PC-9 (cell line): ENCODE measurements around the gene DNM3. TPM values are rescaled to one million over a fixed set of nuclear protein-coding genes. Genes with fewer than 3 reads are reported as not detected.

Experiments
- BruUV-seq: library from RNA; stranded (reverse); fragments of 400-500 nt; replicated peaks from 2 replicates; lab custom pipeline; 2021; lab: Mats Ljungman, UMichigan
- CTCF ChIA-PET: fragments of 300-600 bp; sonication (Branson Sonifier 250); formaldehyde crosslinking; loops from one replicate; lab custom pipeline; 2022; ENCODE audit warnings: antibody characterized with exemption; lab: Charles Lee
- POLR2A ChIA-PET: fragments of 300-600 bp; sonication (Branson Sonifier 250); formaldehyde crosslinking; loops from one replicate; lab custom pipeline; 2022; ENCODE audit warnings: antibody characterized with exemption; ENCODE audit not compliant: unreplicated experiment; lab: Charles Lee
- DNase-seq, 2 experiments: peaks; one replicate each; pipeline versions ENCODE4 v3.0.0 to v3.0.0-alpha.2; 2015 to 2022; ENCODE audit warnings: mixed read lengths in 1 of 2
- H2AFZ ChIP-seq: fragments of 200-600 bp; sonication (generic); 2 replicates; pipeline ENCODE4 v1.8.1; 2017; ENCODE audit warnings: antibody characterized with exemption
- H3F3A ChIP-seq: fragments of 200-600 bp; sonication (generic); 2 replicates; pipeline ENCODE4 v1.8.1; 2017; ENCODE audit warnings: antibody characterized with exemption, mild to moderate bottlenecking, low read depth; ENCODE audit not compliant: insufficient read depth
- H3K27ac ChIP-seq: fragments of 200-600 bp; sonication (generic); 2 replicates; pipeline ENCODE4 v1.6.1; 2016; ENCODE audit warnings: mixed run types
- H3K27me3 ChIP-seq: fragments of 200-600 bp; sonication (generic); 2 replicates; pipeline ENCODE4 v1.6.1; 2016; ENCODE audit warnings: low read depth, mixed run types; ENCODE audit not compliant: insufficient read depth
- H3K36me3 ChIP-seq: fragments of 200-600 bp; sonication (generic); 2 replicates; pipeline ENCODE4 v1.6.1; 2016; ENCODE audit warnings: low read depth, mixed run types
- H3K4me1 ChIP-seq: fragments of 200-600 bp; sonication (generic); replicated peaks from 2 replicates; pipeline ENCODE4 v1.6.1; 2016; ENCODE audit warnings: mixed run types; ENCODE audit not compliant: insufficient read depth
- H3K4me2 ChIP-seq: fragments of 200-600 bp; sonication (generic); 2 replicates; pipeline ENCODE4 v1.6.1; 2017; ENCODE audit warnings: mixed run types
- H3K4me3 ChIP-seq: fragments of 200-600 bp; sonication (generic); 2 replicates; pipeline ENCODE4 v1.6.1; 2016; ENCODE audit warnings: mixed run types
- H3K79me2 ChIP-seq: fragments of 200-600 bp; sonication (generic); 2 replicates; pipeline ENCODE4 v1.6.1; 2017; ENCODE audit warnings: low read depth, mixed run types
- H3K9me2 ChIP-seq: fragments of 200-600 bp; sonication (generic); 2 replicates; pipeline ENCODE4 v1.8.1; 2017; ENCODE audit warnings: mild to moderate bottlenecking; ENCODE audit not compliant: insufficient read depth
- H3K9me3 ChIP-seq: fragments of 200-600 bp; sonication (generic); 2 replicates; pipeline ENCODE4 v1.8.1; 2016; ENCODE audit warnings: low read depth; ENCODE audit not compliant: insufficient read depth
- H4K20me1 ChIP-seq: fragments of 200-600 bp; sonication (generic); 2 replicates; pipeline ENCODE4 v1.8.1; 2017; ENCODE audit not compliant: insufficient read depth
- CTCF ChIP-seq: fragments of 200-600 bp; sonication (generic); conservative IDR thresholded peaks from 2 replicates; pipeline ENCODE4 v1.6.1; 2017; ENCODE audit warnings: mixed run types, antibody characterized with exemption, mild to moderate bottlenecking, moderate library complexity
- EZH2 ChIP-seq: fragments of 200-600 bp; sonication (generic); IDR thresholded peaks from 2 replicates; pipeline ENCODE4 v1.8.0; 2017; ENCODE audit warnings: antibody characterized with exemption, low read depth
- intact Hi-C: fragments of 100-400 bp; cut with micrococcal nuclease; formaldehyde crosslinking; loops from one replicate; pipeline ENCODE4 v1.10.0; 2022; ENCODE audit not compliant: unreplicated experiment
- total RNA-seq: library from RNA; stranded (reverse); gene quantifications from 2 replicates; pipeline ENCODE4 v1.2.3, GENCODE V29; 2021

The DNM3 gene
- total RNA-seq, 1 experiment from 2014 or later, result 1.7 TPM

DNA sequence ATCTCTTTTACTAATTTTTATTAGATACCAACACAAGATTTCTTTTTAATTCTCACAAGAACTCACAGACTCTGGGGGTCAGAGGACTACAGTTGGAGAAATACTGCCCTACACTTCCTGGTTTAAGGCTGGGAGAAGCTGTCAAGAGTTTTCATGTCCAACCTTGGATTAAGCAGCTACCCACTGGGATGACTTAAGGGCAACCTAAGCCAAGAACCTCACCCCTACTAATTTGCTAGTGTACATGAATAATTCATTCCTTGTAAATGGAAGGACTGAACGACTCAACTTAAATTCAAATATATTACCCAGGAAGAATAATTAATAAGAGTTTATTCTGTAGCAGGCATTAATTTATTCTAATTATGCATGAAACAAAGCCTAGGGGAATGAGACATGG, 396.9 kb downstream of the DNM3 start:
- CTCF ChIA-PET, result no interaction called here
- H3K4me3 ChIP-seq, result no peak overlapping the region
- H3K36me3 ChIP-seq, result no peaks in the 10 kb centered on the region
- H3K27ac ChIP-seq, result no peak overlapping the region
- H3K4me1 ChIP-seq, result no peaks in the 10 kb centered on the region
- no peaks in the 10 kb centered on the region for H3F3A ChIP-seq
- H3K9me3 ChIP-seq, result no peaks in the 10 kb centered on the region
- no peak for DNase-seq
- intact Hi-C loops, result no loop called here
- H3K27me3 ChIP-seq, result no peaks in the 10 kb centered on the region
- no peak overlapping the region for H3K4me2 ChIP-seq
- POLR2A ChIA-PET, result no interaction called here
- no peaks in the 10 kb centered on the region for H4K20me1 ChIP-seq
- no TSS peak for BruUV-seq
- TF ChIP-seq CTCF (no peak), EZH2 (no peak)
- no peaks in the 10 kb centered on the region for H3K79me2 ChIP-seq
- H3K9me2 ChIP-seq, result no peaks in the 10 kb centered on the region
- no peak overlapping the region for H2AFZ ChIP-seq

GRCh38 chr1:172238965-172239364, 397.7 kb downstream of the DNM3 start:
- intact Hi-C loops, result no loop called here

DNA sequence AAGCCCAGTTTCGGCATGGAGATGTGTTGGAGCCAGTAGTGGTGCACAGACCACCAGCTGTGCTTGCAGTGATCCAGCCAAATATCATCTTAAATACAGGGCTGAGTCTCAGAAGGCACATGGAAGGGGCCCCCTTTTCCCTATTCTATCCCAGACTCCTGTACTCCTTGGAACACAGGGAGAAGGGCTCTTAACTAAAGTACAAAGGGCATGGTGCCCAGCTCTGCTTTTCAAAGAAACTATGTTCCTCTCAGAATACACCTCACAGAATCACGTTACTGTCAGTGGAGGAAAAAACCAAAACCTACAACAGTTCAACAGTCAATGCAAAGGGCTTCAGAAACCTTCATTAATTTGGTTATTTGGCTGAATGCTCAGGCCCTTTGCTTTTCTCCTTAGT, 398.6 kb downstream of the DNM3 start:
- no peaks in the 10 kb centered on the region for H3K9me2 ChIP-seq
- H3K4me3 ChIP-seq, result no peak overlapping the region
- no peaks in the 10 kb centered on the region for H4K20me1 ChIP-seq
- H3K36me3 ChIP-seq, result no peaks in the 10 kb centered on the region
- no peak for DNase-seq
- no peak overlapping the region for H2AFZ ChIP-seq
- H3K27ac ChIP-seq, result no peak overlapping the region
- H3K27me3 ChIP-seq, result no peaks in the 10 kb centered on the region
- no peaks in the 10 kb centered on the region for H3K4me1 ChIP-seq
- POLR2A ChIA-PET, result no interaction called here
- intact Hi-C loops, result no loop called here
- no peaks in the 10 kb centered on the region for H3K9me3 ChIP-seq
- CTCF ChIA-PET, result no interaction called here
- TF ChIP-seq CTCF, result no peak
- TF ChIP-seq EZH2, result no peak
- H3F3A ChIP-seq, result no peaks in the 10 kb centered on the region
- no TSS peak for BruUV-seq
- no peaks in the 10 kb centered on the region for H3K79me2 ChIP-seq
- no peak overlapping the region for H3K4me2 ChIP-seq

More at GRCh38 chr1:172238965-172239364, 397.7 kb downstream of the DNM3 start:
- ChIA-PET CTCF (interaction anchor here (0.7 kb wide), 1 partner anchor 160 kb away, joined by 9 read pairs; no protein-coding TSS in a partner anchor), POLR2A (interaction anchor here (0.6 kb wide), 1 partner anchor 224 kb away, joined by 6 read pairs; no protein-coding TSS in a partner anchor)
- no peaks in the 10 kb centered on the region for H3K9me2 ChIP-seq
- no peaks in the 10 kb centered on the region for H4K20me1 ChIP-seq
- no peak overlapping the region for H2AFZ ChIP-seq
- TF ChIP-seq EZH2 (no peak), CTCF (no peak)
- H3F3A ChIP-seq, result no peaks in the 10 kb centered on the region
- no peaks in the 10 kb centered on the region for H3K9me3 ChIP-seq
- H3K4me3 ChIP-seq, result no peak overlapping the region
- DNase-seq, result no peak
- no peaks in the 10 kb centered on the region for H3K36me3 ChIP-seq
- H3K27ac ChIP-seq, result no peak overlapping the region
- no peaks in the 10 kb centered on the region for H3K79me2 ChIP-seq
- no TSS peak for BruUV-seq
- no peak overlapping the region for H3K4me2 ChIP-seq
- H3K4me1 ChIP-seq, result no peaks in the 10 kb centered on the region
- H3K27me3 ChIP-seq, result no peaks in the 10 kb centered on the region
